HCT116 (cell line): ENCODE data around the gene UBE2E1. TPM values are rescaled to one million over a fixed set of nuclear protein-coding genes. Genes with fewer than 3 reads are reported as not detected.

Experiments used
- ATAC-seq: fragments of 200-7000 bp; cut with Tn5 transposase; 2 replicates; pipeline ENCODE4 v1.9.1; 2020; ENCODE audit warnings: mild to moderate bottlenecking, moderate library complexity
- BruUV-seq: library from RNA; stranded (reverse); fragments of 400-500 nt; replicated peaks from 2 replicates; lab custom pipeline; 2021; lab: Mats Ljungman, UMichigan
- CTCF ChIA-PET: fragments of 300-600 bp; sonication (Branson Sonifier 250); formaldehyde crosslinking; loops from one replicate; lab custom pipeline; 2021; ENCODE audit warnings: antibody characterized with exemption; lab: Charles Lee
- POLR2A ChIA-PET: fragments of 300-600, 350-600 bp; sonication (Branson Sonifier 250); formaldehyde crosslinking; loops from one replicate; lab custom pipeline; 2021; ENCODE audit warnings: antibody characterized with exemption; lab: Charles Lee
- RAD21 ChIA-PET, 2 experiments: fragments of 300-600 bp; sonication (Branson Sonifier 250); formaldehyde crosslinking; loops; one replicate each; lab custom pipeline; 2023; ENCODE audit warnings: low total read pairs in 2 of 2; ENCODE audit not compliant: uncharacterized antibody in 2 of 2, unreplicated experiment in 2 of 2, low non-redundant PET in 1 of 2; lab: Charles Lee
- DNase-seq: peaks from one replicate; pipeline ENCODE4 v3.0.0-alpha.2; 2010; ENCODE audit warnings: low read depth, low spot score
- H2AFZ ChIP-seq: fragments of 200-600 bp; shearing (Covaris generic), sonication (generic); 2 replicates; pipeline ENCODE4 v1.6.1; 2017; ENCODE audit warnings: low read depth, mixed run types, mixed read lengths, antibody characterized with exemption, low read length; ENCODE audit not compliant: poor library complexity, severe bottlenecking
- H3K27ac ChIP-seq: 2 replicates; pipeline ENCODE4 v1.5.1; 2012; ENCODE audit warnings: low read depth, low read length
- H3K27me3 ChIP-seq: fragments of 200-600 bp; sonication (generic); 2 replicates; pipeline ENCODE4 v1.6.1; 2016; ENCODE audit warnings: mixed run types, low read length, mixed read lengths; ENCODE audit not compliant: insufficient read depth
- H3K36me3 ChIP-seq, 2 experiments: fragments of 200-500 bp in 1 of 2; fragments of 200-600 bp in 1 of 2; sonication (Bioruptor generic) in 1 of 2; sonication (generic) in 1 of 2; 2 replicates each; pipeline versions ENCODE4 v1.5.1 to v1.6.1; 2014 to 2016; ENCODE audit warnings: low read length in 2 of 2, inconsistent platforms in 1 of 2, mixed read lengths in 1 of 2, mixed run types in 1 of 2; ENCODE audit not compliant: insufficient read depth in 2 of 2, control insufficient read depth in 1 of 2
- H3K4me1 ChIP-seq, 2 experiments: fragments of 200-600 bp in 1 of 2; sonication (generic) in 1 of 2; 2 replicates each; pipeline versions ENCODE4 v1.5.1 to v1.6.1; 2012 to 2017; ENCODE audit warnings: low read length in 2 of 2, inconsistent platforms in 1 of 2, mild to moderate bottlenecking in 1 of 2, mixed read lengths in 1 of 2, mixed run types in 1 of 2, moderate library complexity in 1 of 2; ENCODE audit not compliant: insufficient read depth in 2 of 2, control insufficient read depth in 1 of 2
- H3K4me2 ChIP-seq: fragments of 200-600 bp; sonication (generic); 2 replicates; pipeline ENCODE4 v1.6.1; 2017; ENCODE audit warnings: mixed run types, low read length, mixed read lengths
- H3K4me3 ChIP-seq, 2 experiments: fragments of 200-600 bp in 1 of 2; sonication (generic) in 1 of 2; replicated peaks in 1 of 2; 2 replicates each; pipeline ENCODE4 v1.5.1; 2011 to 2016; ENCODE audit warnings: low read length in 2 of 2, control low read depth in 1 of 2, low read depth in 1 of 2, mild to moderate bottlenecking in 1 of 2, mixed read lengths in 1 of 2, mixed run types in 1 of 2
- H3K79me2 ChIP-seq: fragments of 200-600 bp; sonication (generic); 2 replicates; pipeline ENCODE4 v1.6.1; 2017; ENCODE audit warnings: mild to moderate bottlenecking, mixed run types, low read length, moderate library complexity, mixed read lengths; ENCODE audit not compliant: insufficient read depth
- H3K9ac ChIP-seq: fragments of 200-600 bp; sonication (generic); 2 replicates; pipeline ENCODE4 v1.6.1; 2016; ENCODE audit warnings: low read length, mixed read lengths
- H3K9me2 ChIP-seq: fragments of 200-600 bp; sonication (generic), shearing (Covaris generic); 2 replicates; pipeline ENCODE4 v1.6.1; 2017; ENCODE audit warnings: mixed run types, mild to moderate bottlenecking, moderate library complexity; ENCODE audit not compliant: insufficient read depth
- H3K9me3 ChIP-seq, 2 experiments: fragments of 200-500 bp in 1 of 2; fragments of 200-600 bp in 1 of 2; sonication (Bioruptor generic) in 1 of 2; sonication (generic) in 1 of 2; 2 replicates each; pipeline ENCODE4 v1.6.1; 2014 to 2017; ENCODE audit warnings: low read length in 2 of 2, mixed read lengths in 2 of 2, inconsistent platforms in 1 of 2, low read depth in 1 of 2, mild to moderate bottlenecking in 1 of 2, mixed run types in 1 of 2, moderate library complexity in 1 of 2; ENCODE audit not compliant: control insufficient read depth in 1 of 2, insufficient read depth in 1 of 2
- H4K20me1 ChIP-seq: fragments of 200-600 bp; sonication (generic), shearing (Covaris generic); 2 replicates; pipeline ENCODE4 v1.6.1; 2017; ENCODE audit warnings: mixed run types, mild to moderate bottlenecking, moderate library complexity; ENCODE audit not compliant: insufficient read depth
- CBX3 ChIP-seq: IDR thresholded peaks from 2 replicates; pipeline ENCODE4 v1.6.1; 2012; ENCODE audit warnings: low read depth
- EGR1 ChIP-seq: IDR thresholded peaks from 2 replicates; pipeline ENCODE4 v1.6.1; 2012; ENCODE audit warnings: low read depth
- ELF1 ChIP-seq: IDR thresholded peaks from 2 replicates; pipeline ENCODE4 v1.6.1; 2012; ENCODE audit warnings: low read depth, borderline replicate concordance
- EZH2 ChIP-seq: fragments of 200-600 bp; sonication (generic); IDR thresholded peaks from 2 replicates; pipeline ENCODE4 v1.6.1; 2017; ENCODE audit warnings: antibody characterized with exemption, mixed run types
- FOSL1 ChIP-seq: IDR thresholded peaks from 2 replicates; pipeline ENCODE4 v1.6.1; 2012; ENCODE audit warnings: low read depth
- JUND ChIP-seq: IDR thresholded peaks from 2 replicates; pipeline ENCODE4 v1.6.1; 2012
- RAD21 ChIP-seq: IDR thresholded peaks from 2 replicates; pipeline ENCODE4 v1.6.1; 2012; ENCODE audit warnings: low read depth, mild to moderate bottlenecking
- SP1 ChIP-seq: IDR thresholded peaks from 2 replicates; pipeline ENCODE4 v1.6.1; 2012; ENCODE audit warnings: low read depth
- SRF ChIP-seq: IDR thresholded peaks from 2 replicates; pipeline ENCODE4 v1.6.1; 2012; ENCODE audit warnings: low read depth
- TCF7L2 ChIP-seq: IDR thresholded peaks from 2 replicates; pipeline ENCODE4 v1.7.0; 2011; ENCODE audit warnings: borderline replicate concordance, inconsistent platforms; ENCODE audit not compliant: insufficient read depth, insufficient read length; ENCODE audit errors: extremely low read depth
- ZFX ChIP-seq: fragments of 450-650 bp; IDR thresholded peaks from 2 replicates; pipeline ENCODE4 v1.6.1; 2017
- ZNF274 ChIP-seq: fragments of 200-500 bp; sonication (Bioruptor generic); IDR thresholded peaks from 2 replicates; pipeline ENCODE4 v1.6.1; 2014; ENCODE audit warnings: mild to moderate bottlenecking, low read depth, low read length, inconsistent platforms
- intact Hi-C: fragments of 100-400 bp; cut with micrococcal nuclease; formaldehyde crosslinking; loops from 2 replicates; pipeline ENCODE4 v1.10.0; 2022
- total RNA-seq: library from RNA; stranded (reverse); gene quantifications from one replicate; pipeline ENCODE4 v1.2.1, GENCODE V29; 2021; ENCODE audit not compliant: unreplicated experiment
- TF ChIP-seq, protein P1 (sequence below): IDR thresholded peaks from 2 replicates; pipeline ENCODE4 v1.6.1; 2012
- TF ChIP-seq, protein P2 (sequence below): IDR thresholded peaks from 2 replicates; pipeline ENCODE4 v1.6.1; 2012; ENCODE audit warnings: low read depth
- TF ChIP-seq, protein P3 (sequence below), 3 experiments: fragments of 200-600 bp in 1 of 3; sonication (generic) in 1 of 3; IDR thresholded peaks in 2 of 3; conservative IDR thresholded peaks in 1 of 3; 2 replicates each; pipeline ENCODE4 v1.5.1; 2012 to 2017; ENCODE audit warnings: low read depth in 2 of 3, low read length in 2 of 3, antibody characterized with exemption in 1 of 3, borderline replicate concordance in 1 of 3, control low read depth in 1 of 3, mild to moderate bottlenecking in 1 of 3, mixed read lengths in 1 of 3, mixed run types in 1 of 3, moderate library complexity in 1 of 3; ENCODE audit not compliant: insufficient read depth in 1 of 3

The UBE2E1 gene
- total RNA-seq, 1 experiment from 2014 or later = 75.1 TPM

DNA sequence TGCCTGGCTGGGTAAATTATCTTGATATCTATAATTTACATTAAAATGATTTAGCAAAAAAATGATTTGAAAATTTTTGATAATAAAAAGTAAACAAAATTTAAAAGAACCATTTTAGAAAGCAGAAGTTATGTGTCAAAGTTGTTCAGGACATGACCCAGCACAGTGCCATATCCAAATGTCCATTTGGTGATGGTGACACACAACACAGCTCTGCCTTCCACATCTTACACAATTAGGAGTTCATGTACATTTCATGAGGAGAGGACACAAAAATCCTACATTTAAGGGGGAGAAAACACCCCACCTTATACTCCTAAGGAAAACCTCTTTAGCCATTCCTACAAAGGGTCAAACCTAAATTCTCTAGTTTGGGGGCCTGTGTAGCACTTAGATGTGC, 10.7 kb upstream of the UBE2E1 start:
- no peak overlapping the region for H3K4me2 ChIP-seq
- H3K4me1 ChIP-seq = no peaks in the 10 kb centered on the region
- no peak overlapping the region for H3K9ac ChIP-seq
- POLR2A ChIA-PET = no interaction called here
- H3K27me3 ChIP-seq = no peaks in the 10 kb centered on the region
- no peak for ATAC-seq
- CTCF ChIA-PET = no interaction called here
- no peak overlapping the region for H2AFZ ChIP-seq
- TF ChIP-seq JUND (no peak), ELF1 (no peak), ZFX (no peak), SRF (no peak), EZH2 (no peak), EGR1 (no peak), ZNF274 (no peak), FOSL1 (no peak)
- TF ChIP-seq, protein P1, sequence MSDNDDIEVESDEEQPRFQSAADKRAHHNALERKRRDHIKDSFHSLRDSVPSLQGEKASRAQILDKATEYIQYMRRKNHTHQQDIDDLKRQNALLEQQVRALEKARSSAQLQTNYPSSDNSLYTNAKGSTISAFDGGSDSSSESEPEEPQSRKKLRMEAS = no peak
- DNase-seq = no peak
- no peaks in the 10 kb centered on the region for H3K9me3 ChIP-seq
- intact Hi-C loops = no loop called here
- no peaks in the 10 kb centered on the region for H4K20me1 ChIP-seq
- no TSS peak for BruUV-seq
- no peaks in the 10 kb centered on the region for H3K79me2 ChIP-seq
- H3K36me3 ChIP-seq = no peaks in the 10 kb centered on the region
- no peak overlapping the region for H3K4me3 ChIP-seq
- RAD21 ChIA-PET = no interaction called here
- H3K27ac ChIP-seq = no peak overlapping the region
- H3K9me2 ChIP-seq = no peaks in the 10 kb centered on the region

DNA sequence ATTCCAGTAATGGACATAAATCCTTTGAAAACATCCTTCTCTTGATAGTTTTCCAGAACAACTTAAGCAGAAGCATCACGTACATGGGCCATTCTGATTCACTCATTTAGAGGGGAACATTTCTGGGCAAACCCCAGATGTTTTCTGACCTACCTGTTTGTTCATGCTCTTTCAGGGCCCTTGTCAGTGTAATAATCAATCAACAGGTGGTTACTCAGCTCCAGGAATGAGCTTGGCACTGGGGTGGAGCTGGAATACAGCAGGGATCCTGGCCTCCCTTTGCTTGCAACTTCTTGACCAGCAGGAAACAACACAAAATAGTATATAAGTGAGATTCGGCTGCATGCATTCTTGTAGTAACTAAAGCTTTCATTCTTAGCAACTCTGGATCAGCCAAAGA, 9.2 kb upstream of the UBE2E1 start:
- intact Hi-C loops = no loop called here
- Histone ChIP-seq H3K9me3 (no peaks in the 10 kb centered on the region), H3K36me3 (no peaks in the 10 kb centered on the region), H3K4me2 (no peak overlapping the region), H4K20me1 (no peaks in the 10 kb centered on the region), H3K9me2 (no peaks in the 10 kb centered on the region)
- no TSS peak for BruUV-seq
- ChIA-PET CTCF (no interaction called here), POLR2A (no interaction called here)
- no peak for DNase-seq
- TF ChIP-seq SRF (no peak), SP1 (no peak), CBX3 (no peak), RAD21 (no peak), JUND (no peak), TCF7L2 (no peak)
- TF ChIP-seq, protein P2, sequence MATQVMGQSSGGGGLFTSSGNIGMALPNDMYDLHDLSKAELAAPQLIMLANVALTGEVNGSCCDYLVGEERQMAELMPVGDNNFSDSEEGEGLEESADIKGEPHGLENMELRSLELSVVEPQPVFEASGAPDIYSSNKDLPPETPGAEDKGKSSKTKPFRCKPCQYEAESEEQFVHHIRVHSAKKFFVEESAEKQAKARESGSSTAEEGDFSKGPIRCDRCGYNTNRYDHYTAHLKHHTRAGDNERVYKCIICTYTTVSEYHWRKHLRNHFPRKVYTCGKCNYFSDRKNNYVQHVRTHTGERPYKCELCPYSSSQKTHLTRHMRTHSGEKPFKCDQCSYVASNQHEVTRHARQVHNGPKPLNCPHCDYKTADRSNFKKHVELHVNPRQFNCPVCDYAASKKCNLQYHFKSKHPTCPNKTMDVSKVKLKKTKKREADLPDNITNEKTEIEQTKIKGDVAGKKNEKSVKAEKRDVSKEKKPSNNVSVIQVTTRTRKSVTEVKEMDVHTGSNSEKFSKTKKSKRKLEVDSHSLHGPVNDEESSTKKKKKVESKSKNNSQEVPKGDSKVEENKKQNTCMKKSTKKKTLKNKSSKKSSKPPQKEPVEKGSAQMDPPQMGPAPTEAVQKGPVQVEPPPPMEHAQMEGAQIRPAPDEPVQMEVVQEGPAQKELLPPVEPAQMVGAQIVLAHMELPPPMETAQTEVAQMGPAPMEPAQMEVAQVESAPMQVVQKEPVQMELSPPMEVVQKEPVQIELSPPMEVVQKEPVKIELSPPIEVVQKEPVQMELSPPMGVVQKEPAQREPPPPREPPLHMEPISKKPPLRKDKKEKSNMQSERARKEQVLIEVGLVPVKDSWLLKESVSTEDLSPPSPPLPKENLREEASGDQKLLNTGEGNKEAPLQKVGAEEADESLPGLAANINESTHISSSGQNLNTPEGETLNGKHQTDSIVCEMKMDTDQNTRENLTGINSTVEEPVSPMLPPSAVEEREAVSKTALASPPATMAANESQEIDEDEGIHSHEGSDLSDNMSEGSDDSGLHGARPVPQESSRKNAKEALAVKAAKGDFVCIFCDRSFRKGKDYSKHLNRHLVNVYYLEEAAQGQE = no peak
- TF ChIP-seq, protein P3, sequence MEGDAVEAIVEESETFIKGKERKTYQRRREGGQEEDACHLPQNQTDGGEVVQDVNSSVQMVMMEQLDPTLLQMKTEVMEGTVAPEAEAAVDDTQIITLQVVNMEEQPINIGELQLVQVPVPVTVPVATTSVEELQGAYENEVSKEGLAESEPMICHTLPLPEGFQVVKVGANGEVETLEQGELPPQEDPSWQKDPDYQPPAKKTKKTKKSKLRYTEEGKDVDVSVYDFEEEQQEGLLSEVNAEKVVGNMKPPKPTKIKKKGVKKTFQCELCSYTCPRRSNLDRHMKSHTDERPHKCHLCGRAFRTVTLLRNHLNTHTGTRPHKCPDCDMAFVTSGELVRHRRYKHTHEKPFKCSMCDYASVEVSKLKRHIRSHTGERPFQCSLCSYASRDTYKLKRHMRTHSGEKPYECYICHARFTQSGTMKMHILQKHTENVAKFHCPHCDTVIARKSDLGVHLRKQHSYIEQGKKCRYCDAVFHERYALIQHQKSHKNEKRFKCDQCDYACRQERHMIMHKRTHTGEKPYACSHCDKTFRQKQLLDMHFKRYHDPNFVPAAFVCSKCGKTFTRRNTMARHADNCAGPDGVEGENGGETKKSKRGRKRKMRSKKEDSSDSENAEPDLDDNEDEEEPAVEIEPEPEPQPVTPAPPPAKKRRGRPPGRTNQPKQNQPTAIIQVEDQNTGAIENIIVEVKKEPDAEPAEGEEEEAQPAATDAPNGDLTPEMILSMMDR (IDR thresholded peaks at IDR 0.05 in 2 of 3, conservative IDR thresholded peaks at IDR 0.05 in 1 of 3; ENCODE audit: borderline replicate concordance in 1 of 3, insufficient read depth in 1 of 3, low read depth in 2 of 3, low read length in 2 of 3) = no peak
- TF ChIP-seq, all 23 proteins: peak for 0
- Histone ChIP-seq H3K4me3 (no peak overlapping the region), H3K9ac (no peak overlapping the region), H3K27ac (no peak overlapping the region), H3K79me2 (no peaks in the 10 kb centered on the region), H2AFZ (no peak overlapping the region), H3K27me3 (no peaks in the 10 kb centered on the region), H3K4me1 (no peaks in the 10 kb centered on the region)
- ATAC-seq = no peak
- RAD21 ChIA-PET = no interaction called here
